ENCODE data around the gene ARHGAP8. TPM values are rescaled to one million over a fixed set of nuclear protein-coding genes. Genes with fewer than 3 reads are reported as not detected.
"Not testable (repeated sequence)": the region's sequence is repeated elsewhere in the genome, so short reads cannot be mapped to it uniquely, and the experiment has no call there.

ARHGAP8 gene
- total and polyA plus RNA-seq, 2 experiments from 2014 or later = 24.0 to 50.4 TPM

- no peaks in the 10 kb centered on the region for H4K20me1 ChIP-seq (ENCODE audit: insufficient read depth, poor library complexity, severe bottlenecking)
- no peaks in the 10 kb centered on the region for H3K4me1 ChIP-seq (ENCODE audit: insufficient read depth)
- H3K79me2 ChIP-seq = no peaks in the 10 kb centered on the region
- 90% methylated on average over 14 of the region's 14 CpGs for WGBS (ENCODE audit: low lambda C conversion rate, missing lambda C conversion rate)
- no peak for DNase-seq (ENCODE audit: low spot score)
- H3K9me3 ChIP-seq (ENCODE audit: low read depth) = no peaks in the 10 kb centered on the region
- H3K4me3 ChIP-seq = no peak overlapping the region
- H3K27me3 ChIP-seq = no peaks in the 10 kb centered on the region
- H3K36me3 ChIP-seq (replicated peaks; ENCODE audit: insufficient read depth, low read depth) = no peaks in the 10 kb centered on the region
- no peak overlapping the region for H3K4me2 ChIP-seq
- H2AFZ ChIP-seq = no peak overlapping the region
- H3K27ac ChIP-seq = no peak overlapping the region
- no peaks in the 10 kb centered on the region for H3K9me2 ChIP-seq (replicated peaks; ENCODE audit: insufficient read depth)
- TF ChIP-seq EZH2phosphoT487 (IDR thresholded peaks at IDR 0.05; ENCODE audit: low read depth, severe bottlenecking, unreplicated experiment) = no peak
- no peak for TF ChIP-seq CTCF (IDR thresholded peaks at IDR 0.05; ENCODE audit: poor library complexity)
- TF ChIP-seq EZH2 (IDR thresholded peaks at IDR 0.05; ENCODE audit: borderline replicate concordance) = no peak
Measured at GRCh38 chr22:44848296-44848741, 95.9 kb downstream of the ARHGAP8 start.

- no peak for DNase-seq (ENCODE audit: low spot score)
- no peaks in the 10 kb centered on the region for H4K20me1 ChIP-seq (ENCODE audit: insufficient read depth, poor library complexity, severe bottlenecking)
- no peaks in the 10 kb centered on the region for H3K79me2 ChIP-seq
- H3K9me3 ChIP-seq (ENCODE audit: low read depth) = no peaks in the 10 kb centered on the region
- H2AFZ ChIP-seq = no peak overlapping the region
- H3K4me2 ChIP-seq = no peak overlapping the region
- H3K36me3 ChIP-seq (replicated peaks; ENCODE audit: insufficient read depth, low read depth) = no peaks in the 10 kb centered on the region
- H3K27ac ChIP-seq = no peak overlapping the region
- no peaks in the 10 kb centered on the region for H3K9me2 ChIP-seq (replicated peaks; ENCODE audit: insufficient read depth)
- 96% methylated on average over 21 of the region's 21 CpGs for WGBS (ENCODE audit: low lambda C conversion rate, missing lambda C conversion rate)
- no peaks in the 10 kb centered on the region for H3K4me1 ChIP-seq (ENCODE audit: insufficient read depth)
- H3K4me3 ChIP-seq = no peak overlapping the region
- TF ChIP-seq CTCF (IDR thresholded peaks at IDR 0.05; ENCODE audit: poor library complexity) (no peak), EZH2 (IDR thresholded peaks at IDR 0.05; ENCODE audit: borderline replicate concordance) (no peak), EZH2phosphoT487 (IDR thresholded peaks at IDR 0.05; ENCODE audit: low read depth, severe bottlenecking, unreplicated experiment) (no peak)
- H3K27me3 ChIP-seq = no peaks in the 10 kb centered on the region
Measured at GRCh38 chr22:44848791-44849420, 96.5 kb downstream of the ARHGAP8 start.

GRCh38 chr22:44850946-44851345, 98.6 kb downstream of the ARHGAP8 start:
- no peaks in the 10 kb centered on the region for H3K36me3 ChIP-seq (replicated peaks; ENCODE audit: insufficient read depth, low read depth)
- H3K27me3 ChIP-seq = no peaks in the 10 kb centered on the region
- no peaks in the 10 kb centered on the region for H3K9me2 ChIP-seq (replicated peaks; ENCODE audit: insufficient read depth)
- no peak overlapping the region for H3K4me3 ChIP-seq
- no peak overlapping the region for H2AFZ ChIP-seq
- no peak overlapping the region for H3K27ac ChIP-seq
- no peak overlapping the region for H3K4me2 ChIP-seq
- TF ChIP-seq CTCF (IDR thresholded peaks at IDR 0.05; ENCODE audit: poor library complexity) (no peak), EZH2phosphoT487 (IDR thresholded peaks at IDR 0.05; ENCODE audit: low read depth, severe bottlenecking, unreplicated experiment) (no peak), EZH2 (IDR thresholded peaks at IDR 0.05; ENCODE audit: borderline replicate concordance) (no peak)
- no peaks in the 10 kb centered on the region for H3K79me2 ChIP-seq
- H3K4me1 ChIP-seq (ENCODE audit: insufficient read depth) = no peaks in the 10 kb centered on the region
- 79% methylated on average over 6 of the region's 6 CpGs for WGBS (ENCODE audit: low lambda C conversion rate, missing lambda C conversion rate)
- no peak for DNase-seq (ENCODE audit: low spot score)
- no peaks in the 10 kb centered on the region for H3K9me3 ChIP-seq (ENCODE audit: low read depth)
- H4K20me1 ChIP-seq (ENCODE audit: insufficient read depth, poor library complexity, severe bottlenecking) = no peaks in the 10 kb centered on the region

GRCh38 chr22:44854641-44855040, 102.3 kb downstream of the ARHGAP8 start:
- not testable (repeated sequence) for H3K27me3 ChIP-seq; H3K4me1 ChIP-seq (ENCODE audit: insufficient read depth); H3K4me3 ChIP-seq; H3K4me2 ChIP-seq; H3K36me3 ChIP-seq (replicated peaks; ENCODE audit: insufficient read depth, low read depth); H4K20me1 ChIP-seq (ENCODE audit: insufficient read depth, poor library complexity, severe bottlenecking); H3K9me3 ChIP-seq (ENCODE audit: low read depth); H3K9me2 ChIP-seq (replicated peaks; ENCODE audit: insufficient read depth); H3K79me2 ChIP-seq; H3K27ac ChIP-seq; DNase-seq (ENCODE audit: low spot score); H2AFZ ChIP-seq
- 89% methylated on average over 8 of the region's 8 CpGs for WGBS (ENCODE audit: low lambda C conversion rate, missing lambda C conversion rate)

All from hepatocyte (in vitro differentiated cells).